Measurements from ENCODE around the gene HBG2. TPM values are rescaled to one million over a fixed set of nuclear protein-coding genes. Genes with fewer than 3 reads are reported as not detected.

HBG2 gene
- total and polyA plus RNA-seq, 9 of the 15 experiments (the other 6 are each of a cell fraction or from before 2014, with no cell fraction given), result 1,626 to 58,619 (median 10,515) TPM

DNA sequence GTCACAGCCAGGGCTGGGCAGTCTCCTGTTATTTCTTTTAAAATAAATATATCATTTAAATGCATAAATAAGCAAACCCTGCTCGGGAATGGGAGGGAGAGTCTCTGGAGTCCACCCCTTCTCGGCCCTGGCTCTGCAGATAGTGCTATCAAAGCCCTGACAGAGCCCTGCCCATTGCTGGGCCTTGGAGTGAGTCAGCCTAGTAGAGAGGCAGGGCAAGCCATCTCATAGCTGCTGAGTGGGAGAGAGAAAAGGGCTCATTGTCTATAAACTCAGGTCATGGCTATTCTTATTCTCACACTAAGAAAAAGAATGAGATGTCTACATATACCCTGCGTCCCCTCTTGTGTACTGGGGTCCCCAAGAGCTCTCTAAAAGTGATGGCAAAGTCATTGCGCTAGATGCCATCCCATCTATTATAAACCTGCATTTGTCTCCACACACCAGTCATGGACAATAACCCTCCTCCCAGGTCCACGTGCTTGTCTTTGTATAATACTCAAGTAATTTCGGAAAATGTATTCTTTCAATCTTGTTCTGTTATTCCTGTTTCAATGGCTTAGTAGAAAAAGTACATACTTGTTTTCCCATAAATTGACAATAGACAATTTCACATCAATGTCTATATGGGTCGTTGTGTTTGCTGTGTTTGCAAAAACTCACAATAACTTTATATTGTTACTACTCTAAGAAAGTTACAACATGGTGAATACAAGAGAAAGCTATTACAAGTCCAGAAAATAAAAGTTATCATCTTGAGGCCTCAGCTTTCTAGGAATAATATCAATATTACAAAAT, 33.7 kb upstream of the HBG2 start (continued):
- TF ChIP-seq, protein P1, sequence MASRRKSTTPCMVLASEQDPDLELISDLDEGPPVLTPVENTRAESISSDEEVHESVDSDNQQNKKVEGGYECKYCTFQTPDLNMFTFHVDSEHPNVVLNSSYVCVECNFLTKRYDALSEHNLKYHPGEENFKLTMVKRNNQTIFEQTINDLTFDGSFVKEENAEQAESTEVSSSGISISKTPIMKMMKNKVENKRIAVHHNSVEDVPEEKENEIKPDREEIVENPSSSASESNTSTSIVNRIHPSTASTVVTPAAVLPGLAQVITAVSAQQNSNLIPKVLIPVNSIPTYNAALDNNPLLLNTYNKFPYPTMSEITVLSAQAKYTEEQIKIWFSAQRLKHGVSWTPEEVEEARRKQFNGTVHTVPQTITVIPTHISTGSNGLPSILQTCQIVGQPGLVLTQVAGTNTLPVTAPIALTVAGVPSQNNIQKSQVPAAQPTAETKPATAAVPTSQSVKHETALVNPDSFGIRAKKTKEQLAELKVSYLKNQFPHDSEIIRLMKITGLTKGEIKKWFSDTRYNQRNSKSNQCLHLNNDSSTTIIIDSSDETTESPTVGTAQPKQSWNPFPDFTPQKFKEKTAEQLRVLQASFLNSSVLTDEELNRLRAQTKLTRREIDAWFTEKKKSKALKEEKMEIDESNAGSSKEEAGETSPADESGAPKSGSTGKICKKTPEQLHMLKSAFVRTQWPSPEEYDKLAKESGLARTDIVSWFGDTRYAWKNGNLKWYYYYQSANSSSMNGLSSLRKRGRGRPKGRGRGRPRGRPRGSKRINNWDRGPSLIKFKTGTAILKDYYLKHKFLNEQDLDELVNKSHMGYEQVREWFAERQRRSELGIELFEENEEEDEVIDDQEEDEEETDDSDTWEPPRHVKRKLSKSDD (conservative IDR thresholded peaks at IDR 0.05; ENCODE audit: low read length), result no peak
- TF ChIP-seq RHOXF2B (CRISPR knock-in tag; conservative IDR thresholded peaks at IDR 0.05) (no peak), ELK1 (CRISPR knock-in tag; IDR thresholded peaks at IDR 0.05) (no peak), NFE2L1 (tag; IDR thresholded peaks at IDR 0.05; ENCODE audit: borderline replicate concordance, low read depth) (no peak), FOS (IDR thresholded peaks at IDR 0.05; ENCODE audit: extremely low read depth, insufficient read length) (peak; percentile 53), SRF (CRISPR knock-in tag; IDR thresholded peaks at IDR 0.05) (no peak), BRCA1 (IDR thresholded peaks at IDR 0.05) (no peak), BRCA1 (CRISPR knock-in tag; IDR thresholded peaks at IDR 0.05) (no peak), POLR3G (IDR thresholded peaks at IDR 0.05; ENCODE audit: extremely low read depth, insufficient read length, insufficient replicate concordance) (no peak), SIX5 (IDR thresholded peaks at IDR 0.05; ENCODE audit: borderline replicate concordance in 1 of 2, insufficient read depth in 1 of 2, low read depth in 1 of 2, low read length in 2 of 2) (no peak), E2F3 (CRISPR knock-in tag; IDR thresholded peaks at IDR 0.05) (no peak), TARDBP (IDR thresholded peaks at IDR 0.05) (no peak), CHD4 (IDR thresholded peaks at IDR 0.05; ENCODE audit: insufficient read depth, insufficient replicate concordance, low read depth, low read length, poor library complexity, severe bottlenecking) (no peak), POLR2B (IDR thresholded peaks at IDR 0.05; ENCODE audit: low read depth, partially characterized antibody) (no peak), ZNF212 (CRISPR knock-in tag; IDR thresholded peaks at IDR 0.05) (no peak), C11orf30 (IDR thresholded peaks at IDR 0.05; ENCODE audit: low read depth) (peak; percentile 50), ZBTB5 (IDR thresholded peaks at IDR 0.05) (no peak)
- TF ChIP-seq, protein P2, sequence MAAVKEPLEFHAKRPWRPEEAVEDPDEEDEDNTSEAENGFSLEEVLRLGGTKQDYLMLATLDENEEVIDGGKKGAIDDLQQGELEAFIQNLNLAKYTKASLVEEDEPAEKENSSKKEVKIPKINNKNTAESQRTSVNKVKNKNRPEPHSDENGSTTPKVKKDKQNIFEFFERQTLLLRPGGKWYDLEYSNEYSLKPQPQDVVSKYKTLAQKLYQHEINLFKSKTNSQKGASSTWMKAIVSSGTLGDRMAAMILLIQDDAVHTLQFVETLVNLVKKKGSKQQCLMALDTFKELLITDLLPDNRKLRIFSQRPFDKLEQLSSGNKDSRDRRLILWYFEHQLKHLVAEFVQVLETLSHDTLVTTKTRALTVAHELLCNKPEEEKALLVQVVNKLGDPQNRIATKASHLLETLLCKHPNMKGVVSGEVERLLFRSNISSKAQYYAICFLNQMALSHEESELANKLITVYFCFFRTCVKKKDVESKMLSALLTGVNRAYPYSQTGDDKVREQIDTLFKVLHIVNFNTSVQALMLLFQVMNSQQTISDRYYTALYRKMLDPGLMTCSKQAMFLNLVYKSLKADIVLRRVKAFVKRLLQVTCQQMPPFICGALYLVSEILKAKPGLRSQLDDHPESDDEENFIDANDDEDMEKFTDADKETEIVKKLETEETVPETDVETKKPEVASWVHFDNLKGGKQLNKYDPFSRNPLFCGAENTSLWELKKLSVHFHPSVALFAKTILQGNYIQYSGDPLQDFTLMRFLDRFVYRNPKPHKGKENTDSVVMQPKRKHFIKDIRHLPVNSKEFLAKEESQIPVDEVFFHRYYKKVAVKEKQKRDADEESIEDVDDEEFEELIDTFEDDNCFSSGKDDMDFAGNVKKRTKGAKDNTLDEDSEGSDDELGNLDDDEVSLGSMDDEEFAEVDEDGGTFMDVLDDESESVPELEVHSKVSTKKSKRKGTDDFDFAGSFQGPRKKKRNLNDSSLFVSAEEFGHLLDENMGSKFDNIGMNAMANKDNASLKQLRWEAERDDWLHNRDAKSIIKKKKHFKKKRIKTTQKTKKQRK (IDR thresholded peaks at IDR 0.05; ENCODE audit: borderline replicate concordance, low read depth, low read length), result no peak
